Lower leg skin (tissue), 3 donors: ENCODE data around the gene ANKRD23.

ENCODE experiments used
- POLR2A ChIP-seq, 2 donors: fragments of 450-650 bp; IDR thresholded peaks; one replicate each; pipeline ENCODE4 v1.6.1; 2016 to 2017; ENCODE audit warnings: antibody characterized with exemption in 2 of 2, mild to moderate bottlenecking in 1 of 2, moderate library complexity in 1 of 2
- TF ChIP-seq, protein P1 (sequence below), 3 donors: fragments of 450-650 bp; IDR thresholded peaks; one replicate each; pipeline ENCODE4 v1.5.1; 2016; ENCODE audit warnings: antibody characterized with exemption in 3 of 3, mild to moderate bottlenecking in 3 of 3, moderate library complexity in 2 of 3

DNA sequence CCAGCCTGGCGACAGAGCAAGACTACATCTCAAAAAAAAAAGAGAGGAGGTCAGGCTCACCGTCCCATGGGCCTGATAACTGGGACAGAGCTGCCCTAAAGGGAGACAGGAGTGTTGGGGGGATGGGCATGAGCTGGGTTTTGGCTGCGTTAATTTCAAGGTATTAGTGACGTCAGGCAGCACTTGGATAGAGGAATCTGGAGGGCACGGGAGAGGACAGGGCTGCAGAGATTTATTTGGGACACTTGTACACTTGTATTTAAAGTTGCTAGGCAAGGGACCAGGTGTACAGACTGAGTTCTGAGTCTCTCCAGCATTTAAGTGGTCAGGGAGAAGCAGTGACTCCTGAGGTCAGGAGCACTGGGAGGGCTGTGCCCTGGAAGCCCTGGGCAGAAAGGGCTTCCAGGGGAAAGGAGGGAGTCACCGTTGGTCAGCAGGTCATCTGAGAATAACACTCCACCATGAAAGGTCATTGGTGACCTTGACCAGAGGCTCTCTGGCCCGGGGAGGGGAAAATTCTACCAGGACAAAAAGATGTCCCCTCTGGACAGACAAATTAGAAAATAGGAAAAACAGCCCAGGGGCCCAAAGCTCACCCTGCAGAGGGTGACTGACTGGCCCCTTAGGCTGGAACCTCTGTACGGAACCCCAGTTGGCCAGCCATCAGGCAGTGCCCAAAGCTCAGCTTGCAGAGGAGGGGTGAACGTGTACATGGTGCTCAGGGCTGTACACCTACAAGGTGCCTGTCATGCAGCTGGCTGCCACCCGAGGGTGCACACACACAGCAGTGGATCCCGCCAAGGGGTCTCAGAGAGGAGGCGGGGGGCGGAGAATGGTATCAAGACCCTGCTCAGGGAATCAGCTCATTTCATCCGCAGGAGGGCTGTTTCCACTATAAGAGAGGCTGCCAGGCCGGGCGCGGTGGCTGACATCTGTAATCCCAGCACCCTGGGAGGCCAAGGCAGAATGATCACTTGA lies 50.8 kb downstream of the ANKRD23 start:
- TF ChIP-seq, protein P1, sequence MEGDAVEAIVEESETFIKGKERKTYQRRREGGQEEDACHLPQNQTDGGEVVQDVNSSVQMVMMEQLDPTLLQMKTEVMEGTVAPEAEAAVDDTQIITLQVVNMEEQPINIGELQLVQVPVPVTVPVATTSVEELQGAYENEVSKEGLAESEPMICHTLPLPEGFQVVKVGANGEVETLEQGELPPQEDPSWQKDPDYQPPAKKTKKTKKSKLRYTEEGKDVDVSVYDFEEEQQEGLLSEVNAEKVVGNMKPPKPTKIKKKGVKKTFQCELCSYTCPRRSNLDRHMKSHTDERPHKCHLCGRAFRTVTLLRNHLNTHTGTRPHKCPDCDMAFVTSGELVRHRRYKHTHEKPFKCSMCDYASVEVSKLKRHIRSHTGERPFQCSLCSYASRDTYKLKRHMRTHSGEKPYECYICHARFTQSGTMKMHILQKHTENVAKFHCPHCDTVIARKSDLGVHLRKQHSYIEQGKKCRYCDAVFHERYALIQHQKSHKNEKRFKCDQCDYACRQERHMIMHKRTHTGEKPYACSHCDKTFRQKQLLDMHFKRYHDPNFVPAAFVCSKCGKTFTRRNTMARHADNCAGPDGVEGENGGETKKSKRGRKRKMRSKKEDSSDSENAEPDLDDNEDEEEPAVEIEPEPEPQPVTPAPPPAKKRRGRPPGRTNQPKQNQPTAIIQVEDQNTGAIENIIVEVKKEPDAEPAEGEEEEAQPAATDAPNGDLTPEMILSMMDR (IDR thresholded peaks at IDR 0.05) = no peak
- TF ChIP-seq POLR2A (IDR thresholded peaks at IDR 0.05) = no peak
